Loucy (cell line): ENCODE data around the gene CCND1.

Experiments used
- H2AFZ ChIP-seq: fragments of 200-600 bp; sonication (generic); 2 replicates; pipeline ENCODE4 v1.6.0; 2016; ENCODE audit warnings: antibody characterized with exemption, mild to moderate bottlenecking, low read length, moderate library complexity
- H3F3A ChIP-seq: fragments of 200-600 bp; 2 replicates; pipeline ENCODE4 v1.6.0; 2016; ENCODE audit warnings: antibody characterized with exemption, low read depth, mild to moderate bottlenecking
- H3K27me3 ChIP-seq: fragments of 200-600 bp; sonication (generic); 2 replicates; pipeline ENCODE4 v1.6.1; 2014; ENCODE audit warnings: low read length, mild to moderate bottlenecking; ENCODE audit not compliant: insufficient read depth, poor library complexity, severe bottlenecking
- H3K36me3 ChIP-seq: fragments of 200-600 bp; sonication (generic); 2 replicates; pipeline ENCODE4 v1.6.1; 2016; ENCODE audit warnings: low read length; ENCODE audit not compliant: insufficient read depth
- H3K4me1 ChIP-seq: fragments of 200-600 bp; sonication (generic); 2 replicates; pipeline ENCODE4 v1.5.1; 2014; ENCODE audit warnings: low read length, mild to moderate bottlenecking; ENCODE audit not compliant: insufficient read depth, poor library complexity, severe bottlenecking
- H3K4me2 ChIP-seq: fragments of 200-600 bp; sonication (generic); 2 replicates; pipeline ENCODE4 v1.6.0; 2014; ENCODE audit warnings: antibody characterized with exemption, low read length, low read depth, mild to moderate bottlenecking; ENCODE audit not compliant: poor library complexity, severe bottlenecking
- H3K4me3 ChIP-seq: fragments of 200-600 bp; sonication (generic); 2 replicates; pipeline ENCODE4 v1.5.1; 2014; ENCODE audit warnings: low read length, mild to moderate bottlenecking, mixed read lengths; ENCODE audit not compliant: poor library complexity, severe bottlenecking
- H3K79me2 ChIP-seq: fragments of 200-600 bp; sonication (generic); 2 replicates; pipeline ENCODE4 v1.6.1; 2014; ENCODE audit warnings: low read length; ENCODE audit not compliant: insufficient read depth
- H3K9ac ChIP-seq: fragments of 200-600 bp; sonication (generic); 2 replicates; pipeline ENCODE4 v1.6.0; 2014; ENCODE audit warnings: mild to moderate bottlenecking, low read depth, low read length, moderate library complexity; ENCODE audit not compliant: poor library complexity, severe bottlenecking
- H3K9me2 ChIP-seq: fragments of 200-600 bp; sonication (generic); replicated peaks from 2 replicates; pipeline ENCODE4 v1.6.1; 2016; ENCODE audit warnings: low read depth, low read length, mixed read lengths
- H3K9me3 ChIP-seq: fragments of 200-600 bp; sonication (generic); 2 replicates; pipeline ENCODE4 v1.6.1; 2014; ENCODE audit warnings: mild to moderate bottlenecking, antibody characterized with exemption, low read length, low read depth; ENCODE audit not compliant: insufficient read depth
- H4K20me1 ChIP-seq: fragments of 200-600 bp; sonication (generic); 2 replicates; pipeline ENCODE4 v1.6.0; 2014; ENCODE audit warnings: antibody characterized with exemption, low read length, mild to moderate bottlenecking; ENCODE audit not compliant: insufficient read depth, poor library complexity, severe bottlenecking
- EZH2phosphoT487 ChIP-seq: fragments of 200-600 bp; IDR thresholded peaks from 2 replicates; pipeline ENCODE4 v1.6.1; 2018; ENCODE audit warnings: antibody characterized with exemption, mild to moderate bottlenecking, moderate library complexity, borderline replicate concordance
- TF ChIP-seq, protein P1 (sequence below): fragments of 200-600 bp; sonication (generic); conservative IDR thresholded peaks from 2 replicates; pipeline ENCODE4 v1.5.1; 2014; ENCODE audit warnings: mild to moderate bottlenecking, antibody characterized with exemption, low read length

The CCND1 gene

DNA sequence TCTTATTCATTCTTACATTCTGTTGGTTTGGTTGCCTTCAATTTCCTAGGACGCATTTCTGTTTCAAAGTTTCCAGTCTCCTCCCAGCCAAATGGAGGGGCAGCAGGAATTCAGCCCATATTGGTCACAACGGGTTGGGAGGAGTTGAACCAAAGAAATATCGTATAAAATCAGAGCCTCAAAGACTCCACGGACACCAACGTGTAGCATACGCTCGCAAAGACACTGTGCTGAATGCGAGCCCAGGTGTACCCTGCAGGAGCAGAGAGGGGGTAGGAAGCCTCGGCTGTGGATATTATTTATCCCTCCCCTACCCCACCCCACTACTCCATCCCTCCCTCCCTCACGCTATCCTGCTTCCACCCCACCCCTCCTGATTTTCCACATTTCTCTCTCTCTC lies 15.5 kb upstream of the CCND1 start:
- no peak overlapping the region for H3K4me2 ChIP-seq

DNA sequence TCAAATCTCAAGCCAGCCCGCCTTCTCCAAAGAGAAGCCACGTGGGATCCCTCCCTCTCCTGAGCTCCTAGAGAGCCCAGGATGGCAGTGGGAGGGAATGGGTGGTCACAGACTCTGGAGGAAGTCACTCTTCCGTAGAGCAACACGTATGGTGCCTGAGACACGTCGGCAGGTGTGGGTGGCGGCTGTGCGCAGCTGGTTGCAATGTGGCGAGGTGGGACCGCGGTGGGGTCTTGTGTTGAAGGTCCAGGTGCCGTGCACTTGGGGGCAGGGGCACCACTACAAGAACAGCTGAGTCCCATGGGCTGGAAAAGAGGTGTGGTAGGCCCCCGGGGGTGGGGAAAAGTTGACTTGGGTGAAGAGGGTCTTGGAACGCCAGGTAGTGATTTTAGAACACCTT lies 13.4 kb upstream of the CCND1 start:
- Histone ChIP-seq H3K36me3 (no peaks in the 10 kb centered on the region), H3K27me3 (no peaks in the 10 kb centered on the region), H2AFZ (no peak overlapping the region), H3K4me1 (no peaks in the 10 kb centered on the region), H4K20me1 (no peaks in the 10 kb centered on the region), H3F3A (no peaks in the 10 kb centered on the region), H3K4me2 (no peak overlapping the region), H3K4me3 (no peak overlapping the region), H3K9me2 (no peaks in the 10 kb centered on the region), H3K79me2 (no peaks in the 10 kb centered on the region), H3K9me3 (no peaks in the 10 kb centered on the region), H3K9ac (no peak overlapping the region)
- no peak for TF ChIP-seq EZH2phosphoT487

More for the DNA sequence above, 15.5 kb upstream of the CCND1 start:
- H3K4me3 ChIP-seq = no peak overlapping the region
- no peaks in the 10 kb centered on the region for H3K9me2 ChIP-seq
- no peaks in the 10 kb centered on the region for H3K79me2 ChIP-seq
- no peaks in the 10 kb centered on the region for H4K20me1 ChIP-seq
- H3F3A ChIP-seq = no peaks in the 10 kb centered on the region
- no peaks in the 10 kb centered on the region for H3K36me3 ChIP-seq
- H3K9ac ChIP-seq = no peak overlapping the region
- TF ChIP-seq EZH2phosphoT487 = no peak
- TF ChIP-seq, protein P1, sequence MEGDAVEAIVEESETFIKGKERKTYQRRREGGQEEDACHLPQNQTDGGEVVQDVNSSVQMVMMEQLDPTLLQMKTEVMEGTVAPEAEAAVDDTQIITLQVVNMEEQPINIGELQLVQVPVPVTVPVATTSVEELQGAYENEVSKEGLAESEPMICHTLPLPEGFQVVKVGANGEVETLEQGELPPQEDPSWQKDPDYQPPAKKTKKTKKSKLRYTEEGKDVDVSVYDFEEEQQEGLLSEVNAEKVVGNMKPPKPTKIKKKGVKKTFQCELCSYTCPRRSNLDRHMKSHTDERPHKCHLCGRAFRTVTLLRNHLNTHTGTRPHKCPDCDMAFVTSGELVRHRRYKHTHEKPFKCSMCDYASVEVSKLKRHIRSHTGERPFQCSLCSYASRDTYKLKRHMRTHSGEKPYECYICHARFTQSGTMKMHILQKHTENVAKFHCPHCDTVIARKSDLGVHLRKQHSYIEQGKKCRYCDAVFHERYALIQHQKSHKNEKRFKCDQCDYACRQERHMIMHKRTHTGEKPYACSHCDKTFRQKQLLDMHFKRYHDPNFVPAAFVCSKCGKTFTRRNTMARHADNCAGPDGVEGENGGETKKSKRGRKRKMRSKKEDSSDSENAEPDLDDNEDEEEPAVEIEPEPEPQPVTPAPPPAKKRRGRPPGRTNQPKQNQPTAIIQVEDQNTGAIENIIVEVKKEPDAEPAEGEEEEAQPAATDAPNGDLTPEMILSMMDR = no peak
- H3K4me1 ChIP-seq = no peaks in the 10 kb centered on the region
- no peak overlapping the region for H2AFZ ChIP-seq
- no peaks in the 10 kb centered on the region for H3K9me3 ChIP-seq
- H3K27me3 ChIP-seq = no peaks in the 10 kb centered on the region

DNA sequence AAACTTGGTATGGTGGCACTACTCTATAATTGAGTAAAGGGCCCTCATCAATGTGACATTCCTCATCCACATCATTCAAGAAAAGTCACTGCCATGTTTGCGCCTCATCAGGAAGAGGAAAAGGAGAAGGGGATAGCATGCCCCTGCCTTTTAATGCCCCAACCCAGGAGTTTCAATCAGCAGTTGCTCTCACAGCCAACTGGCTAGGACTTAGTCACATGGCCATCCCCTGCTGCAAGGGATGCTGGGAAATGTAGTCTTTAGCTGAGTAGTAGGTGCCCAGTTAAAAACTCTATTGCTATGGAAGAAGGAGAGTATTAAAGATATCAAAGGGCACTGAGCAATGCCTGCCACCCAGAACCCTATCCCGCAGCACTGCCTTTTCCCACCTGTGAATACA lies 10.9 kb upstream of the CCND1 start:
- no peaks in the 10 kb centered on the region for H3F3A ChIP-seq
- no peak for TF ChIP-seq EZH2phosphoT487
- TF ChIP-seq, protein P1 = no peak
- H3K4me1 ChIP-seq = no peaks in the 10 kb centered on the region
- H3K9me3 ChIP-seq = no peaks in the 10 kb centered on the region
- no peak overlapping the region for H3K4me3 ChIP-seq
- H3K27me3 ChIP-seq = no peaks in the 10 kb centered on the region
- H3K9me2 ChIP-seq = no peaks in the 10 kb centered on the region
- no peak overlapping the region for H3K4me2 ChIP-seq
- H2AFZ ChIP-seq = no peak overlapping the region
- H4K20me1 ChIP-seq = no peaks in the 10 kb centered on the region
- H3K36me3 ChIP-seq = no peaks in the 10 kb centered on the region
- no peaks in the 10 kb centered on the region for H3K79me2 ChIP-seq
- H3K9ac ChIP-seq = no peak overlapping the region

- Histone ChIP-seq H2AFZ (no peak overlapping the region), H3F3A (no peaks in the 10 kb centered on the region), H3K4me3 (no peak overlapping the region), H3K36me3 (no peaks in the 10 kb centered on the region), H4K20me1 (no peaks in the 10 kb centered on the region), H3K9ac (no peak overlapping the region), H3K9me3 (no peaks in the 10 kb centered on the region), H3K27me3 (no peaks in the 10 kb centered on the region), H3K4me1 (no peaks in the 10 kb centered on the region), H3K9me2 (no peaks in the 10 kb centered on the region), H3K4me2 (no peak overlapping the region), H3K79me2 (no peaks in the 10 kb centered on the region)
- TF ChIP-seq EZH2phosphoT487 = no peak
- TF ChIP-seq, protein P1 = no peak
Observed at GRCh38 chr11:69630424-69630823, 10.5 kb upstream of the CCND1 start.
